ENCODE measurements around the gene KMO. TPM values are rescaled to one million over a fixed set of nuclear protein-coding genes. Genes with fewer than 3 reads are reported as not detected.

The KMO gene
- total RNA-seq (2014; rRNA removed; shearing (Covaris generic)) (not detected in 2 replicates), polyA plus RNA-seq (2016; fragmentation: Nextera tagmentation; extraction: Ambion mirVana) (not detected in 2 replicates)

GRCh38 chr1:241532162-241532531 is at the start of gene KMO:
Gene KMO, plus strand, starts transcription at chr1:241532378. Its CDS starts 67 bp downstream, at chr1:241532445.
- peak within 1 kb of the TSS; percentile 92 for H3K4me3 ChIP-seq
- H3F3A ChIP-seq (ENCODE audit: insufficient read depth), result no peaks in the 10 kb centered on the region
- H3K9me3 ChIP-seq (ENCODE audit: low read depth), result no peaks in the 10 kb centered on the region
- no peaks in the 10 kb centered on the region for H3K79me2 ChIP-seq (ENCODE audit: insufficient read depth)
- peak within 1 kb of the TSS; percentile 98 for H3K4me2 ChIP-seq (ENCODE audit: unreplicated experiment)
- peak; percentile 54 for DNase-seq
- H3K9ac ChIP-seq, result peak within 1 kb of the TSS; percentile 71
- H2AFZ ChIP-seq, result peak within 1 kb of the TSS; percentile 97
- peak within 1 kb of the TSS; percentile 32 for H3K27ac ChIP-seq
- TF ChIP-seq EZH2phosphoT487 (IDR thresholded peaks at IDR 0.05; ENCODE audit: insufficient read depth, low read depth), result no peak
- TF ChIP-seq EZH2 (IDR thresholded peaks at IDR 0.05; ENCODE audit: insufficient read depth, poor library complexity, severe bottlenecking), result no peak
- no peaks in the 10 kb centered on the region for H4K20me1 ChIP-seq (ENCODE audit: insufficient read depth)
- WGBS, 2 experiments (ENCODE audit: low coverage in 1 of 2, low lambda C conversion rate in 2 of 2, missing lambda C conversion rate in 2 of 2), result 0 to 2% methylated on average over 1 of the region's 1 CpG
- H3K4me1 ChIP-seq (ENCODE audit: insufficient read depth), result no peaks in the 10 kb centered on the region
- H3K9me2 ChIP-seq (ENCODE audit: insufficient read depth), result no peaks in the 10 kb centered on the region
- in situ Hi-C loops (cut with MboI), result loop anchor here (10.0 kb wide), 1 partner anchor 303 kb away; no protein-coding TSS in a partner anchor
- no peaks in the 10 kb centered on the region for H3K36me3 ChIP-seq (ENCODE audit: low read depth)
- no peaks in the 10 kb centered on the region for H3K27me3 ChIP-seq (replicated peaks; ENCODE audit: insufficient read depth)

GRCh38 chr1:241482761-241483250 is 49.4 kb upstream of the KMO start:
- DNase-seq, result peak; percentile 86
- Histone ChIP-seq H3K36me3 (ENCODE audit: low read depth) (no peaks in the 10 kb centered on the region), H3K27ac (peak overlapping the region; percentile 50), H3K9me3 (ENCODE audit: low read depth) (no peaks in the 10 kb centered on the region), H3K4me1 (ENCODE audit: insufficient read depth) (peaks cover 39% of the 10 kb centered on the region), H3F3A (ENCODE audit: insufficient read depth) (peaks cover 31% of the 10 kb centered on the region), H3K4me2 (ENCODE audit: unreplicated experiment) (peak overlapping the region; percentile 58), H3K9me2 (ENCODE audit: insufficient read depth) (no peaks in the 10 kb centered on the region), H4K20me1 (ENCODE audit: insufficient read depth) (no peaks in the 10 kb centered on the region), H3K9ac (no peak overlapping the region), H3K4me3 (peak overlapping the region; percentile 21), H3K27me3 (replicated peaks; ENCODE audit: insufficient read depth) (no peaks in the 10 kb centered on the region), H2AFZ (no peak overlapping the region), H3K79me2 (ENCODE audit: insufficient read depth) (no peaks in the 10 kb centered on the region)
- WGBS, 2 experiments (ENCODE audit: low coverage in 1 of 2, low lambda C conversion rate in 2 of 2, missing lambda C conversion rate in 2 of 2), result 0 to 5% methylated on average over 1 of the region's 1 CpG
- in situ Hi-C loops (cut with MboI), result no loop called here
- TF ChIP-seq EZH2phosphoT487 (IDR thresholded peaks at IDR 0.05; ENCODE audit: insufficient read depth, low read depth) (no peak), EZH2 (IDR thresholded peaks at IDR 0.05; ENCODE audit: insufficient read depth, poor library complexity, severe bottlenecking) (no peak)

DNA sequence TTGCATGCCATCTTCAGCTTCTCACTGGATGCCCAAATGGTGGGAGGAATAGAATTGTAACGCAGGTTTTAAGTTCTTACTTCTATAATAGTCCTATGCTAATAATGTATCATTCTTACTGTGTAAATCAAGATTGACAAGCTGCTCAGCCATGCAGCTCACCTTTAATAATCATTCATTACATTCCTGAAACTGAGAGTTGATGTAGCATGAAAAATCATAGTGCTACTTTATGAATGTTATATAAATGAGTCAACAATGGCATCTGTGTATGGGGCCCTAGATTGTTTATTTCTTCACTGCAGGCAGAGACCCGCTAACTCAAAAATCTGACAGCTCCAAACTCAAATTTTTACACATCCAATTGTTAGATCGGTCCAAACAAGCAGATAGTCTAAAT is 47.0 kb upstream of the KMO start:
- H3K4me3 ChIP-seq, result no peak overlapping the region
- no peak for DNase-seq

GRCh38 chr1:241485554-241485992 is 46.6 kb upstream of the KMO start:
- H3K4me3 ChIP-seq, result no peak overlapping the region
- no peaks in the 10 kb centered on the region for H3K79me2 ChIP-seq (ENCODE audit: insufficient read depth)
- TF ChIP-seq EZH2 (IDR thresholded peaks at IDR 0.05; ENCODE audit: insufficient read depth, poor library complexity, severe bottlenecking), result no peak
- TF ChIP-seq EZH2phosphoT487 (IDR thresholded peaks at IDR 0.05; ENCODE audit: insufficient read depth, low read depth), result no peak
- no peaks in the 10 kb centered on the region for H3K27me3 ChIP-seq (replicated peaks; ENCODE audit: insufficient read depth)
- H2AFZ ChIP-seq, result no peak overlapping the region
- no peaks in the 10 kb centered on the region for H3K9me2 ChIP-seq (ENCODE audit: insufficient read depth)
- H3K4me2 ChIP-seq (ENCODE audit: unreplicated experiment), result no peak overlapping the region
- peak; percentile 32 for DNase-seq
- in situ Hi-C loops (cut with MboI), result no loop called here
- no peak overlapping the region for H3K9ac ChIP-seq
- H3K27ac ChIP-seq, result no peak overlapping the region
- H3K36me3 ChIP-seq (ENCODE audit: low read depth), result no peaks in the 10 kb centered on the region
- WGBS, 2 experiments (ENCODE audit: low coverage in 1 of 2, low lambda C conversion rate in 2 of 2, missing lambda C conversion rate in 2 of 2), result 87 to 92% methylated on average over 4 of the region's 4 CpGs
- H3K4me1 ChIP-seq (ENCODE audit: insufficient read depth), result peaks cover 39% of the 10 kb centered on the region
- H3K9me3 ChIP-seq (ENCODE audit: low read depth), result no peaks in the 10 kb centered on the region
- no peaks in the 10 kb centered on the region for H4K20me1 ChIP-seq (ENCODE audit: insufficient read depth)
- peaks cover 31% of the 10 kb centered on the region for H3F3A ChIP-seq (ENCODE audit: insufficient read depth)

More for the DNA sequence above, 47.0 kb upstream of the KMO start:
- Histone ChIP-seq H3K9me2 (ENCODE audit: insufficient read depth) (no peaks in the 10 kb centered on the region), H4K20me1 (ENCODE audit: insufficient read depth) (no peaks in the 10 kb centered on the region), H2AFZ (no peak overlapping the region), H3K9ac (no peak overlapping the region), H3K4me2 (ENCODE audit: unreplicated experiment) (no peak overlapping the region), H3K79me2 (ENCODE audit: insufficient read depth) (no peaks in the 10 kb centered on the region), H3F3A (ENCODE audit: insufficient read depth) (peaks cover 31% of the 10 kb centered on the region), H3K36me3 (ENCODE audit: low read depth) (no peaks in the 10 kb centered on the region), H3K27me3 (replicated peaks; ENCODE audit: insufficient read depth) (no peaks in the 10 kb centered on the region), H3K4me1 (ENCODE audit: insufficient read depth) (peaks cover 39% of the 10 kb centered on the region), H3K9me3 (ENCODE audit: low read depth) (no peaks in the 10 kb centered on the region), H3K27ac (no peak overlapping the region)
- WGBS, 2 experiments (ENCODE audit: low coverage in 1 of 2, low lambda C conversion rate in 2 of 2, missing lambda C conversion rate in 2 of 2), result 89 to 90% methylated on average over 3 of the region's 3 CpGs
- in situ Hi-C loops (cut with MboI), result no loop called here
- TF ChIP-seq EZH2 (IDR thresholded peaks at IDR 0.05; ENCODE audit: insufficient read depth, poor library complexity, severe bottlenecking) (no peak), EZH2phosphoT487 (IDR thresholded peaks at IDR 0.05; ENCODE audit: insufficient read depth, low read depth) (no peak)
